Measurements from ENCODE around the gene COL4A4.

- no peak for TF ChIP-seq CTCF (IDR thresholded peaks at IDR 0.05; ENCODE audit: poor library complexity)
- TF ChIP-seq EZH2 (IDR thresholded peaks at IDR 0.05; ENCODE audit: borderline replicate concordance): no peak
- no peak for TF ChIP-seq EZH2phosphoT487 (IDR thresholded peaks at IDR 0.05; ENCODE audit: low read depth, severe bottlenecking, unreplicated experiment)
Observed at GRCh38 chr2:227095346-227095745, 68.7 kb downstream of the COL4A4 start.
